Measurements from ENCODE around the gene PDILT. TPM values are rescaled to one million over a fixed set of nuclear protein-coding genes. Genes with fewer than 3 reads are reported as not detected.

PDILT gene
- total RNA-seq, 1 donor from 2014 or later, result not detected

DNA sequence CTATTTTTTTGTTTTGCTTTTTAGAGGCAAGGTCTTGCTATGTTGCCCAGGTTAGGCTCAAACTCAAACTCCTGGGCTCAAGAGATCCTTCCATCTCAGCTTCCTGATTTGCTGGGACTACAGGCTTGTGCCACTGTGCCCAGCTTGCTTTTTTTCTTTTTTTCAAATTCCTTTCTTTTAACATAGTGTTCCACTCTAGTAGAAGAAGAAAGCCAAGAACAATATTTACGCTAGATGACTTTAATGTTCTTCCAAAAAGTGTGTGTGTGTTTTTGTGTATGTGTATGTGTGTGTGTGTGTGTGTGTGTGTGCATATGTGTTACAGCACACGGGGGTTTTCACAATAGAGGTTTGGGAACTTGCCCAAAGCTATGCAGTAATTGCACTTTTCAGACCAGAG is 41.3 kb downstream of the PDILT start:
- Mint-ChIP-seq H3K27ac (ENCODE audit: unreplicated experiment) (no peak overlapping the region), H3K27me3 (ENCODE audit: unreplicated experiment) (no peaks in the 10 kb centered on the region), H3K4me3 (ENCODE audit: unreplicated experiment) (no peak overlapping the region), H3K9me3 (ENCODE audit: unreplicated experiment) (peaks cover 6% of the 10 kb centered on the region), H3K4me1 (ENCODE audit: unreplicated experiment) (no peaks in the 10 kb centered on the region), H3K36me3 (ENCODE audit: unreplicated experiment) (no peaks in the 10 kb centered on the region)
- TF ChIP-seq, protein P1, sequence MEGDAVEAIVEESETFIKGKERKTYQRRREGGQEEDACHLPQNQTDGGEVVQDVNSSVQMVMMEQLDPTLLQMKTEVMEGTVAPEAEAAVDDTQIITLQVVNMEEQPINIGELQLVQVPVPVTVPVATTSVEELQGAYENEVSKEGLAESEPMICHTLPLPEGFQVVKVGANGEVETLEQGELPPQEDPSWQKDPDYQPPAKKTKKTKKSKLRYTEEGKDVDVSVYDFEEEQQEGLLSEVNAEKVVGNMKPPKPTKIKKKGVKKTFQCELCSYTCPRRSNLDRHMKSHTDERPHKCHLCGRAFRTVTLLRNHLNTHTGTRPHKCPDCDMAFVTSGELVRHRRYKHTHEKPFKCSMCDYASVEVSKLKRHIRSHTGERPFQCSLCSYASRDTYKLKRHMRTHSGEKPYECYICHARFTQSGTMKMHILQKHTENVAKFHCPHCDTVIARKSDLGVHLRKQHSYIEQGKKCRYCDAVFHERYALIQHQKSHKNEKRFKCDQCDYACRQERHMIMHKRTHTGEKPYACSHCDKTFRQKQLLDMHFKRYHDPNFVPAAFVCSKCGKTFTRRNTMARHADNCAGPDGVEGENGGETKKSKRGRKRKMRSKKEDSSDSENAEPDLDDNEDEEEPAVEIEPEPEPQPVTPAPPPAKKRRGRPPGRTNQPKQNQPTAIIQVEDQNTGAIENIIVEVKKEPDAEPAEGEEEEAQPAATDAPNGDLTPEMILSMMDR (IDR thresholded peaks at IDR 0.05), result no peak
- DNase-seq (ENCODE audit: extremely low spot score, unreplicated experiment), result no peak

DNA sequence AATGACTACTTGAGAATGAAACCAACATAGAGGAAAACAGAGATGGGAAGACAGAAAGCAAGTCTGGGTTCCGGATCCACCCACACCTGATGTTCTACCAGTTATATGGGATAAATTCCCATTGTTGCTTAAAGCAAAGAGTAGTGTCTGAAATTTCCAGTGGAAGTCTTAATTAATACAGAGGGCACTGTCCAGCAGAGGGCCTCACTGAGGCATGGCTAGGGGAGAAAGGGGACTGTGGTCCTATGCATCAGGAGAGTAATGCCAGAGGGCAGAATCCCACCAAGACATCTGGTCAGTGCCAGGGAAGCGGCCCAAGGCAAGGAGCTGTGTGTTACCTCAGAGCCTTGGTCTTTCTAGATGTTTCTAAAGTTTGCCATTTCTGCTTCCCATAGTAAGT is 44.5 kb downstream of the PDILT start:
- H3K4me1 Mint-ChIP-seq (ENCODE audit: unreplicated experiment), result no peaks in the 10 kb centered on the region
- H3K9me3 Mint-ChIP-seq (ENCODE audit: unreplicated experiment), result peaks cover 4% of the 10 kb centered on the region
- TF ChIP-seq, protein P1 (IDR thresholded peaks at IDR 0.05), result no peak
- no peak overlapping the region for H3K27ac Mint-ChIP-seq (ENCODE audit: unreplicated experiment)
- no peaks in the 10 kb centered on the region for H3K27me3 Mint-ChIP-seq (ENCODE audit: unreplicated experiment)
- H3K36me3 Mint-ChIP-seq (ENCODE audit: unreplicated experiment), result no peaks in the 10 kb centered on the region
- no peak for DNase-seq (ENCODE audit: extremely low spot score, unreplicated experiment)
- no peak overlapping the region for H3K4me3 Mint-ChIP-seq (ENCODE audit: unreplicated experiment)

- H3K9me3 Mint-ChIP-seq (ENCODE audit: unreplicated experiment), result peaks cover 7% of the 10 kb centered on the region
- TF ChIP-seq, protein P1 (IDR thresholded peaks at IDR 0.05), result no peak
- no peaks in the 10 kb centered on the region for H3K36me3 Mint-ChIP-seq (ENCODE audit: unreplicated experiment)
- no peaks in the 10 kb centered on the region for H3K27me3 Mint-ChIP-seq (ENCODE audit: unreplicated experiment)
- H3K4me1 Mint-ChIP-seq (ENCODE audit: unreplicated experiment), result no peaks in the 10 kb centered on the region
- no peak for DNase-seq (ENCODE audit: extremely low spot score, unreplicated experiment)
- no peak overlapping the region for H3K27ac Mint-ChIP-seq (ENCODE audit: unreplicated experiment)
- H3K4me3 Mint-ChIP-seq (ENCODE audit: unreplicated experiment), result no peak overlapping the region
Measured at GRCh38 chr16:20355114-20355782, 49.3 kb downstream of the PDILT start.

- Mint-ChIP-seq H3K27me3 (ENCODE audit: unreplicated experiment) (no peaks in the 10 kb centered on the region), H3K36me3 (ENCODE audit: unreplicated experiment) (no peaks in the 10 kb centered on the region), H3K27ac (ENCODE audit: unreplicated experiment) (no peak overlapping the region), H3K9me3 (ENCODE audit: unreplicated experiment) (peaks cover 7% of the 10 kb centered on the region), H3K4me1 (ENCODE audit: unreplicated experiment) (no peaks in the 10 kb centered on the region), H3K4me3 (ENCODE audit: unreplicated experiment) (no peak overlapping the region)
- TF ChIP-seq, protein P1 (IDR thresholded peaks at IDR 0.05), result no peak
- DNase-seq (ENCODE audit: extremely low spot score, unreplicated experiment), result no peak
Measured at GRCh38 chr16:20353379-20353778, 51.2 kb downstream of the PDILT start.

GRCh38 chr16:20352615-20353014 is 51.9 kb downstream of the PDILT start, which contains the start of gene UMOD:
TSS of gene UMOD (minus strand) at chr16:20352715. CDS start at chr16:20350737, 1,978 bp downstream.
- H3K9me3 Mint-ChIP-seq (ENCODE audit: unreplicated experiment), result peaks cover 7% of the 10 kb centered on the region
- H3K4me3 Mint-ChIP-seq (ENCODE audit: unreplicated experiment), result no peak within 1 kb of the TSS
- DNase-seq (ENCODE audit: extremely low spot score, unreplicated experiment), result no peak
- TF ChIP-seq, protein P1 (IDR thresholded peaks at IDR 0.05), result no peak
- no peaks in the 10 kb centered on the region for H3K4me1 Mint-ChIP-seq (ENCODE audit: unreplicated experiment)
- no peaks in the 10 kb centered on the region for H3K27me3 Mint-ChIP-seq (ENCODE audit: unreplicated experiment)
- H3K36me3 Mint-ChIP-seq (ENCODE audit: unreplicated experiment), result no peaks in the 10 kb centered on the region
- no peak within 1 kb of the TSS for H3K27ac Mint-ChIP-seq (ENCODE audit: unreplicated experiment)
